Measurements from ENCODE around the gene AFF3.

Gene AFF3

DNA sequence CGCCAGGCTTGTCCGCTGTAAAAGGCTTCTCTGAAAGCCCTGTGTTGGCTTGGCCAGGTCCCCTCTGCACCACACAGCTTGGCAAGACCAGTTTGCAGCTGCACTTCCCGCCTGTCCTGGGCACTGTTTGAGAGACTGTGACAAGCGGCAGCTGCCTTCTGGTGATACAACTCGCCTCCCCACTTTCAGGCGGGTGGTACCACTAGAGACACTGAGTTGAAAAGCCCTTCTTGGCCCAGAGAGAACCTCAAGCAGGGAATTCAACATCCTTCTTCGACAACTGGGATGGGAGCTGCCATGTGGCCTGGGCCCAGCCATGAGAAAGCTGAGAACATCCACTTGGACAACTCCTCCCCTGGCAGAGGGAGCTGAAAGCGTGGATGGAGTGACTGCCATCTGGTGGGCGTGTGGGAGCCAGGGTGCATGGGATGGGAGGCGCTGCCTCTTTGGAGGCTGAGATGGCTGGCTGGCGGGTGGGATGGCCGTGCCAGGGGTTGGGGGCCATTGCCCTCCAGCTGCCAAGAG, 527.1 kb downstream of the AFF3 start:
- ChIA-PET CTCF (interaction anchor here (0.6 to 0.9 kb wide), 2 partner anchors 13 to 335 kb away, joined by 3 to 4 read pairs; no protein-coding TSS in a partner anchor), POLR2A (ENCODE audit: low non-redundant PET) (no interaction called here)
- H3K27ac ChIP-seq: no peak overlapping the region
- TF ChIP-seq, protein P1, sequence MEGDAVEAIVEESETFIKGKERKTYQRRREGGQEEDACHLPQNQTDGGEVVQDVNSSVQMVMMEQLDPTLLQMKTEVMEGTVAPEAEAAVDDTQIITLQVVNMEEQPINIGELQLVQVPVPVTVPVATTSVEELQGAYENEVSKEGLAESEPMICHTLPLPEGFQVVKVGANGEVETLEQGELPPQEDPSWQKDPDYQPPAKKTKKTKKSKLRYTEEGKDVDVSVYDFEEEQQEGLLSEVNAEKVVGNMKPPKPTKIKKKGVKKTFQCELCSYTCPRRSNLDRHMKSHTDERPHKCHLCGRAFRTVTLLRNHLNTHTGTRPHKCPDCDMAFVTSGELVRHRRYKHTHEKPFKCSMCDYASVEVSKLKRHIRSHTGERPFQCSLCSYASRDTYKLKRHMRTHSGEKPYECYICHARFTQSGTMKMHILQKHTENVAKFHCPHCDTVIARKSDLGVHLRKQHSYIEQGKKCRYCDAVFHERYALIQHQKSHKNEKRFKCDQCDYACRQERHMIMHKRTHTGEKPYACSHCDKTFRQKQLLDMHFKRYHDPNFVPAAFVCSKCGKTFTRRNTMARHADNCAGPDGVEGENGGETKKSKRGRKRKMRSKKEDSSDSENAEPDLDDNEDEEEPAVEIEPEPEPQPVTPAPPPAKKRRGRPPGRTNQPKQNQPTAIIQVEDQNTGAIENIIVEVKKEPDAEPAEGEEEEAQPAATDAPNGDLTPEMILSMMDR (conservative IDR thresholded peaks at IDR 0.05; ENCODE audit: low read depth): no peak
- peak; percentile 13 for DNase-seq (ENCODE audit: low spot score)

DNA sequence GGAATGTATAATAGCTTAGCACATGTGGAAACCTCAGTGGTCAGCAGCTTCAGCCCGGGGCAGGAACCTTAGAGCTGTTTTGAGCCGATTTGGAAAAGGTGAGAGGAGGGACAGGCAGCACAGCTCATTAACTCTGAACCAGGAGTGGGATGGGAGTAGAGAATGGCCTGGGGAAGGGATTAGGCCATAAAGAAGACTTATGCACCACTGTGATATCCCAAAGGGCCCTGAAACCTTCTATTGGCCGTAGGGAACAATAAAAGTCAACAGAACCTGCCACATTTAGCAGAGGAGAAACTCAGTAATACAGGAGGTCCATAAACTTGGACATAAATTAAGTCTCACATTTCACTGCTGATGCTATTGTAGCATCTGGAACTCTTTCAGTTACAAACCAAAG, 528.4 kb downstream of the AFF3 start:
- no peak for DNase-seq (ENCODE audit: low spot score)
- no peak overlapping the region for H3K27ac ChIP-seq
- TF ChIP-seq, protein P1 (conservative IDR thresholded peaks at IDR 0.05; ENCODE audit: low read depth): no peak
- ChIA-PET POLR2A (ENCODE audit: low non-redundant PET) (no interaction called here), CTCF (interaction anchor here (0.6 to 1.2 kb wide), 2 partner anchors 52 to 54 kb away, joined by 4 read pairs; no protein-coding TSS in a partner anchor)

DNA sequence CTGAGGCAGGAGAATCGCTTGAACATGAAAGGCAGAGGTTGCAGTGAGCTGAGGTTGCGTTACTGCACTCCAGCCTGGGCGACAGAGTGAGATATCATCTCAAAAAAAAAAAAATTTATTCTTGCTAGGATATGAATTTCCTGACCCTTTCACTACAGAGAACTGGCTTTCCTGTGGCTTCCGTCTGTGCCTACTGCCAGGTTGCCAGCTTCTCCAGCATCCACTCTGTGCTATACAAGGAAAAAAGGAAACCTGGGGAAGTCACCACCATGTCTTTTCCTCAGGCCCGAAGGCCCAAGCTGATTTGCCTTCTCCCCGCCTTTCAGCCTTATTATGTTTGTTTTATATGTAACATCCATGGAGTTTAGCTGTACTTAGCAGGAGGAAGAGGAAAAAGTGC, 530.6 kb downstream of the AFF3 start:
- ChIA-PET POLR2A (ENCODE audit: low non-redundant PET) (no interaction called here), CTCF (interaction anchor here (0.5 to 1.1 kb wide), 3 partner anchors 17 to 610 kb away, joined by 3 read pairs; no protein-coding TSS in a partner anchor)
- no peak overlapping the region for H3K27ac ChIP-seq
- TF ChIP-seq, protein P1 (conservative IDR thresholded peaks at IDR 0.05; ENCODE audit: low read depth): no peak
- no peak for DNase-seq (ENCODE audit: low spot score)

DNA sequence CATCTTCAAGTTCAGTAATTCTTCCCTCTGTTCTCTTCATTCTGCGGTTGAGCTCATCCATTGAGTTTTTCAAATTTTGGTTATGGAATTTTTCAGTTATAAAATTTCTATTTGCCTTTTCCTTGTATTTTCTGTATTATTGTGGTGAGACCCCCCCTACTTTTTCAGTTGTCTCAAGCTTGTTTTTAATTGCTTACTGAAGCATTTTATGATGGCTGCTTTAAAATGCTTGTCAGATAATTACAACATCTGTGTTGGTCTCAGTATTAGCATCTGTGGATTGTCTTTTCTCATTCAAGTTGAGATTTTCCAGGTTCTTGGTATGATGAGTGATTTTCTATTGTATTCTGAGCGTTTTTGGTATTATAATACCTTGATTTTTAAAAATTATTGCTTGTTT, 531.4 kb downstream of the AFF3 start:
- TF ChIP-seq, protein P1 (conservative IDR thresholded peaks at IDR 0.05; ENCODE audit: low read depth): no peak
- no peak for DNase-seq (ENCODE audit: low spot score)
- ChIA-PET CTCF (interaction anchor here (0.6 kb wide), 1 partner anchor 38 kb away, joined by 3 read pairs; no protein-coding TSS in a partner anchor), POLR2A (ENCODE audit: low non-redundant PET) (no interaction called here)
- H3K27ac ChIP-seq: no peak overlapping the region

DNA sequence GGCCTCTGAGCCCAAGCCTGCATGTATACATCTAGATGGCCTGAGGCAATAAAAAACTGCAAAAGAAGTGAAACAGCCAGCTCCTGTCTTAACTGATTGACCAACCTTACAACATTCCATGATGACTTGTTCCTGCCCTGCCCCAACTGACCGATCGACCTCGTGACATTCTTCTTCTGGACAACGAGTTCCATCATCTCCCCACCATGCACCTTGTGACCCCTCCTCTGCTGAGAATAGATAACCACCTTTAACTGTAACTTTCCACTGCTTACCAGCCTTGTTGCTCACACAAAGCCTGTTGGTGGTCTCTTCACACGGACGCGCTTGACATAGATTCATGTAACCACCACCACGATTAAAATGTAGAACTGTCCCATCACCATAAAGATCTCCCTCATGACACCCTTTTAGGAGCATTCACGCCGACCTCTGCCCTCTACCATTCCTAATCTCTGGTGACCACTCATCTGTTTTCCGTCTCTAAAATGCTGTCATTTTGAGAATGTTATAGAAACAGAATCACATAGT, 532.5 kb downstream of the AFF3 start:
- ChIA-PET POLR2A (ENCODE audit: low non-redundant PET) (interaction anchor here (0.6 kb wide), 1 partner anchor 805 kb away, joined by 4 read pairs; no protein-coding TSS in a partner anchor), CTCF (interaction anchor here (0.6 kb wide), 1 partner anchor 453 kb away, joined by 4 read pairs; no protein-coding TSS in a partner anchor)
- TF ChIP-seq, protein P1 (conservative IDR thresholded peaks at IDR 0.05; ENCODE audit: low read depth): no peak
- no peak overlapping the region for H3K27ac ChIP-seq
- no peak for DNase-seq (ENCODE audit: low spot score)

DNA sequence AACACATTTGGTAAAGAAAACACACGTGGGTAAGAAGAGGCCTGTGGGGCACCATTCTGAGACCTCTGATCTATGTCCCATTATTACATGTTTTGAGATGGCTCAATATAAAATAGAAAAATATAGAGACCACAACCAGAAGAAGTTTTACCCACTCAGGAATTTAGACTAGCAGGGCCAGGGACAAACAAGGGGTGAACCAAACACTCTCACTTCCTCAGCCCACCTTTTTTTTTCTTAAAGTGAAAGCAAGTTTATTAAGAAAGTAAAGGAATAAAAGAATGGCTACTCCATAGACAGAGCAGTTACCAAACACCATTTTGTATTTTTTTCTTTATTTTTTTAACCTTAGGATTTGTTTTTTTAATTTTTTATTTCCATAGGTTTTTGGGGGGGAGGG, 533.5 kb downstream of the AFF3 start:
- DNase-seq (ENCODE audit: low spot score): no peak
- POLR2A ChIA-PET (ENCODE audit: low non-redundant PET): no interaction called here
- TF ChIP-seq, protein P1 (conservative IDR thresholded peaks at IDR 0.05; ENCODE audit: low read depth): no peak
- no peak overlapping the region for H3K27ac ChIP-seq
- CTCF ChIA-PET: no interaction called here
